Activated T-helper 1 cell treated with anti-CD3 and anti-CD28 coated beads, Interleukin-2, amount 50 U/mL, for 16 hours (primary cell): ENCODE results near the gene GRIA1.
"Not testable (repeated sequence)": the region's sequence is repeated elsewhere in the genome, so short reads cannot be mapped to it uniquely, and the experiment has no call there.

Source experiments
- DNase-seq, 2 donors: peaks; one replicate each; pipeline ENCODE4 v3.0.0-alpha.2; 2020; ENCODE audit warnings: low read depth in 1 of 2, low spot score in 1 of 2

GRIA1 gene

DNA sequence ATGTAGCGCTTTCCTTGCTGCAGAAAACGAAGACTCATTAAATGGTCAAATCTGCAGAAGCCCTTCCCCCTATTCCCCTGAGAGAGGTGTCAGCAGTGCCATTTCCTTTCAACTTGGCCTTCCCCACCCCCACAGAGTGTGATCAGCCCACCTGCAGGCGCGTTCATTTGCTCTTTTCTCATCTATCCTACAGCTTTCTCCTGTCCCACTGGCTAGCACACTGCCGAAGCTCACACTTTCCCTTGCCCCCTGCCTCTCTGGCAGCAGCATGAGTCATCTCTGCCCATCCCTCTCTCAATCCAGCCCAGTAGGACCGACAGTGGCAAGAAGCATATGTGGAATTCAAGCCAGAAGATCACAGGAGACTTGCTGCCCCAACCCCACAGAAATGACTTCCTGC, 334.4 kb downstream of the GRIA1 start:
- no peak for DNase-seq

DNA sequence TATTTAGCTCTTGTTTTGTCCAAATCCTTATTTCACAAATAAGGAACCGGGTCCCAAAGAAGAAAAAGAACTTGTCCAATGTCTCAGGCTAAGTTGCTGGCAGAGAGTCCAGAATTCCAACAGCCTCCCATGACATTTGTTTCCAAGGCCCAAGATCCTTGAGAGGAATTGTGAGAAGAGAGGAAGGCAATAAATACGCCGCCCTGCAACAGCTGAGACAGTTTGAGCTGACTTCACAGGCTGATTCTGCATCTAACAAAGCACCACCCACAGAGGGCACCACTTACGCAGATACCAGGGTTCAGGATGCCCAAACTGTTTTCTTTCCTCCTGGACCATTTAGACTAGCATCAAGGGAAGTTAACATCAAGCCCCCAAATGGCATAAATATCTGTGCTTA, 336.9 kb downstream of the GRIA1 start:
- no peak for DNase-seq

DNA sequence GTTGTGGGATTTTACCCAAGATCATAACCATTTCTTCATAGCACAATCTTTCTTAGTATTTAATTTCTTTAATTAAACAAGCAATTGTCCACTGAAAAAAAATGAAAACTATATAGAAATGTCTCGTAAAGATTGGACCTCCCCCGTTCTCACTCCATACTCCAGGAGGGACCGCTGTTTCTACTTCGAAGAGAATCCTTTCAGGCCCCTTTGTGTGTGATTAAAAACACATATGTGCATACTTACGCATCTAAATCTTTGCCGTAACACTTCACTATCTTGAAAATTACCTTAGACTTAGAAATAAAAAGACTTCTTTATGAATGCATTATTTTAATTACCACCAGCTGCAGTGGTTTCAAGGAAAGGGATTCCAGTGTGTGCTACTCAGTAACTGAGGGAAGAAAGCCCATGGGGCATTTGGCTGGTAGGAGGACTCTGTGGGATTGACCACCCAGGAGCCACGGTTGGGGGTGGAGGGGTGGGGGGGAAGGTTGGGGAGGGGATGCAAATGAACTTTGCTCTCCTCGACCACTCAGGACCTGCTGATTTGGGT, 339.1 kb downstream of the GRIA1 start:
- DNase-seq: no peak

DNA sequence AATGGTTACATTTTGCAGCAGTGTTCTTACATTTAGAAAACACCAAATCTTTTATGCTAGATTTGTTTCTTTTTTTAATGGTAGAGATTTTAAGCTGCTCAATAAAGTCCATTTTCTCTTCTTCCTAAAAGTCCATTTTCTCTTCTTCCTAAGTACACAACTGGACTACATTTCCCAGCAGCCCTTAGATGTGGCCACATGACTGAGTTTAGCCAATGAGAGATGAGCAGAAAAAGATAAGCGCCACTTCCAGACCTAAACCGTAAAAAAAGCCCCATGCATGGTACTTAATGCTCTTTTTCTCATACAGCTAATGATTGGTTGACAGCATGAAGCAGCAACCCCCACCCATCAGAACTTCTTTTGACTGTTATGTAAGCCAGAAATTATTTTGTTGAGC, 341.5 kb downstream of the GRIA1 start:
- no peak for DNase-seq

DNA sequence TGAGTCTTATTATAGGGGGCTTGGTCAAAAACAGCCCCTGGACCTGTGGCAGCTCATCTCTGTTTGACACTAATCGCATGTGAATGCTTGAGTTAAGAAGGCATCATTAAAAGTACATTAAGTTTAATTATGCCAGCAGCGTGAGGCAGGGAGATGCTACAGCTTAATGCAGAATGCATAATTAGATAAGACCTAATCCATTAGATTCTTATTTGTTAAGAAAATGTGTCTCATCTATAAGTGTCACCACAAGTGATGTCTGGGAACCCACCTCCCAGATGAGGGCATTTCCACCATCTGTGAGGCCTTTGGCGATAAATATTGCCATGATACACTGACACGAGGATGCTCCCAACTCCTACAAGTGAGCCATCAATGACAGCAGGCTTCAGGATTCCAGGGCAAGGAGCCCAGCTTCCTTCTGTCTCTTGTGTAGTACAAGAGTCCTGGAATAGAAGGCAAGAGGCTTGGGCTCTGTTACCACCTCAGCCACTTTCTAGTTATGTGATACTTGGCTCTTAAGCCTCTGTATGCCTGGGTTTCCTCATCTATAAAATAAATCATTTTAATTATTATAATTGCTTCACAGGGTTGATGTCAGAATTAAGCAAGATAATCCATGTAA, 345.5 kb downstream of the GRIA1 start:
- DNase-seq: no peak

DNA sequence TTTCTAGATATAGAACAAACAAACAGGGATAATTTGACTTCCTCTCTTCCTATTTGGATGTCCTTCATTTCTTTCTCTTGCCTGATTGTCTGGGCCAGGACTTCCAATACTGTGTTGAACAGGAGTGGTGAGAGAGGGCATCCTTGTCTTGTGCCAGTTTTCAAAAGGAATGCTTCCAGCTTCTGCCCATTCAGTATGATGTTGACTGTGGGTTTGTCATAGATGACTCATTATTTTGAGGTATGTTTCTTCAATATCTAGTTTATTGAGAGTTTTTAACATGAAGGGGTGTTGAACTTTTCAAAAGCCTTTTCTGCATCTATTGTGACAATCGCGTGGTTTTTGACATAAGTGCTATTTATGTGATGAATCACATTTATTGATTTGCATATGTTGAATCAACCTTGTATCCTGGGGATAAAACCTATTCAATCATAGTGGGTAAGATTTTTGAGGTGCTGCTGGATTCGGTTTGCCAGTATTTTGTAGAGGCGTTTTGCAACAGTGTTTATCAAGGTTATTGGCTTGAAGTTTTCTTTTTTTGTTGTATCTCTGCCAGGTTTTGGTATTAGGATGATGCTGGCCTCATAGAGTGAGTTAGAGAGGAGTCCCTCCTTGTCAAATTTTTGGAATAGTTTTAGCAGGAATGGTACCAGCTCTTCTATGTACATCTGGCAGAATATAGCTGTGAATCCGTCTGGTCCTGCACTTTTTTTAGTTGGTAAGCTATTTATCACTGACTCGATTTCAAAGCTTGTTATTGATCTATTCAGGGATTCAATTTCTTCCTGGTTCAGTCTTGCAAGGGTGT, 359.0 kb downstream of the GRIA1 start:
- not testable (repeated sequence) for DNase-seq

DNA sequence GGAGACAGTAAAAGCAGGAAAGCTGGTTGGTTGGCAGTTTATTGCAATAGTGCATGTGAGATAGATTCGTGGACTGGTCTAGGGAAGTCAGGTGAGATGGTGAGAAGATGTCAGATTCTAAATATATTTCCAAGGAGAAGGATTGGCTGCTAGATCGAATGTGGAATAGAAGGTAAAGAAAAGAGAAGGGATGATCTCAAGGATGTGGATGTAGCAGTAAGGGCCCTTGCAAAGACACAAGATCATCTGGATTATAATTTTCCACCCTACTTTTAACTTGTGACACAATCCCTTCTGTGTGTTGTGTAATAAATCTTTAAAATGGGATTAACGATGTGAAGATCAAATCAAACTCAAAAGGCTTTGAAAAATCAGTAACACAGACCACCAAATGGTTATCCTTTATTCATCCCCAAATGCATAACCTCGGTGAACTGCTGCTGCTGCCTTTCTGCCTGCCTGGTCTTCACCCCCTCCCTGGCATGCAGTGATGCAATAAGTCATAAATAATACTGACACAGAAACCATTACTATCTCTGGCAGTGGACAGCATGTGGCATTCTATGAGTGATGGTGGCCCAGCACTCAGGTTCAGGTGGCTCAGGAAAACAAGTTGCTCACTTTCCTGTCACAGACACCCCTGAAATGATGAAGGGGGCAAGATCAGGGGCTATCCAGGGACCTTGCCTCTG, 369.9 kb downstream of the GRIA1 start:
- DNase-seq: no peak

DNA sequence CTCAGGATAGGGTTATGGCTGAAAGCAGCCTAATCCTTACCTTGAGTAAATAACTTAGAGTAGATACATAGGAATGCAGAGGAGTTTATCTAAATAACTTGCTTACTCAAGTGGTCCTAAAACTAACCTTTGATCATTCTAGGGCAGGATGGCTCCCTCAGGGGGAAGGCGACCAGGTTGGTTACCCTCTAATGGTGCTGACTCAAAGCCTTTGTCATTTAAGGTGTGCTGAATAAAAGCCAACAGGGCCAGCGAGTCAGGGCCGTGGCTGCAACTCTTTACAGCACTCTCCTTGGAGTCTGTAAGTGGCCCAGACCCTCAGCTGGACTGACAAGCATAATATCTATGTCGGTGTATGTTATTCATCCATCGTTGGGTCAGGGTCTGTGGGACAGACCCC, 372.4 kb downstream of the GRIA1 start:
- not testable (repeated sequence) for DNase-seq
